HL-60/S4 (cell line): ENCODE results near the gene IFRD2.

Experiments
- in situ Hi-C: fragments of 300-500 bp; cut with MboI; formaldehyde crosslinking; loops from 2 replicates; pipeline ENCODE4 v1.14.3; 2022; ENCODE audit warnings: low sequenced_read_pairs

Gene IFRD2, protein sequence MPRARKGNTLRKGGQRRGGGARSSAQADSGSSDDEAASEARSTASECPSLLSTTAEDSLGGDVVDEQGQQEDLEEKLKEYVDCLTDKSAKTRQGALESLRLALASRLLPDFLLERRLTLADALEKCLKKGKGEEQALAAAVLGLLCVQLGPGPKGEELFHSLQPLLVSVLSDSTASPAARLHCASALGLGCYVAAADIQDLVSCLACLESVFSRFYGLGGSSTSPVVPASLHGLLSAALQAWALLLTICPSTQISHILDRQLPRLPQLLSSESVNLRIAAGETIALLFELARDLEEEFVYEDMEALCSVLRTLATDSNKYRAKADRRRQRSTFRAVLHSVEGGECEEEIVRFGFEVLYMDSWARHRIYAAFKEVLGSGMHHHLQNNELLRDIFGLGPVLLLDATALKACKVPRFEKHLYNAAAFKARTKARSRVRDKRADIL

DNA sequence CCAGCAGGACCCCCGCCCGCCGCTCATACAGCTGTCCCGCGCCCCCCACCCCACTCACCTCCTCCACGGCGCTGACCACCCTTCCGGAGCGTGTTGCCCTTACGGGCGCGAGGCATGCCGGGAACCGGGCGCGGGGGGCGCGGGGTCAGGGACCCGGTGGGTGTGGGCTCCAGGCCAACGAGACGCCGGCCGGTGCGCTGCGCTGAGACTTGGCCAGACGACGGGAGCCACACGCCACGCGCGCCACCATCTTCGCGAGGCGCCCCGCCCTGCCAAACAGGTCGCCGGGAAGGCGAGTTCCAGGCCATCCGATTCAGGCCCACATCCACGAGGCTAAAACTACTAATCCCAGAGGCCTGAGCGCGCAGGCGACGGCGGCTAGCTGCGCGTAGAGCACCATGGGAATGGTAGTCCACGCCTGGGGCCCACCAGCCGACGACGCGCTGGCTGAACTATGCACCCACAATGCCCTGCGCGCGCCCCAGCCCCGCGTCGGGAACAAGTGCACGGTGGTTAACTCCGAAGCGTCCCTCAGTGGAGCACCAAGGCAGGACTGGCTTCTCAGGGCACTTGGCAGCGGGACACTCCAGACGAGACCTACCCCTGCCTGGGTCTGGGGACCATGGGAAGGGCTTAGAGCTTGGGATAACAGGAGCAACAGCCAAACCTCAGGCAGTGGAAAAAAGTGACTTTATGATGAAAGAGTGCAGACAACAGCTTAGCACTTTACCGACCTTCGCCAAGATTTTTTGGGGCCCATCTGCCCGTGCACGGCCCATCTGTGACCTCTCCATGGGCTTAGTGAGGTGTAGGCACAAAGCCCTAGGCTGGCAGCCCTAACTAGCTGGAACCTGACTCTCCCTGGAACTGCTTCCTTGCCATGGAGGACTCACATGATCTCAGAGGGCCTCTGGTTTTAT, at the start of gene IFRD2:
Gene IFRD2, minus strand, starts transcription at position 271 of the 920 bp plus-strand sequence. Its CDS starts 155 bp downstream, at position 116.
- in situ Hi-C loops, result no loop called here

DNA sequence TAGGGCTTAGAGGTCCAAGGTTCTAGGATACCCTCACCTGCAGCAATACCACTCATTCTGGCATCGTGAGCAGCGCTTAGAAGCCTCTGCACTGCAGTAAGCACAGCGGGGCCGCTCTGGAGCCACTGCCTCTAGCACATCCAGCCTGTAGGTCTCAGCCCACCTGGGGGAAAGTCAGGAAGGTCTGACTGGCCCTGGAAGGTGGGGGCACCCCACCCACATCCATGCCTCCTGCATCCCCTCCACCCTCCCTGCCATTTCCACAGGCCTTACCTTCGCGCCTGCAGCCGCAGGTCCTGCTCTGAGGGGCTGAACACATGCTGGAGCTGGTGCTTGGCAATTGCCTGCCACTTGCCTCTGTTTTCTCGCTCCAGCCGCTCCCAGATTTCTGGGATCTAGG, 49.3 kb upstream of the IFRD2 start:
- in situ Hi-C loops, result no loop called here

DNA sequence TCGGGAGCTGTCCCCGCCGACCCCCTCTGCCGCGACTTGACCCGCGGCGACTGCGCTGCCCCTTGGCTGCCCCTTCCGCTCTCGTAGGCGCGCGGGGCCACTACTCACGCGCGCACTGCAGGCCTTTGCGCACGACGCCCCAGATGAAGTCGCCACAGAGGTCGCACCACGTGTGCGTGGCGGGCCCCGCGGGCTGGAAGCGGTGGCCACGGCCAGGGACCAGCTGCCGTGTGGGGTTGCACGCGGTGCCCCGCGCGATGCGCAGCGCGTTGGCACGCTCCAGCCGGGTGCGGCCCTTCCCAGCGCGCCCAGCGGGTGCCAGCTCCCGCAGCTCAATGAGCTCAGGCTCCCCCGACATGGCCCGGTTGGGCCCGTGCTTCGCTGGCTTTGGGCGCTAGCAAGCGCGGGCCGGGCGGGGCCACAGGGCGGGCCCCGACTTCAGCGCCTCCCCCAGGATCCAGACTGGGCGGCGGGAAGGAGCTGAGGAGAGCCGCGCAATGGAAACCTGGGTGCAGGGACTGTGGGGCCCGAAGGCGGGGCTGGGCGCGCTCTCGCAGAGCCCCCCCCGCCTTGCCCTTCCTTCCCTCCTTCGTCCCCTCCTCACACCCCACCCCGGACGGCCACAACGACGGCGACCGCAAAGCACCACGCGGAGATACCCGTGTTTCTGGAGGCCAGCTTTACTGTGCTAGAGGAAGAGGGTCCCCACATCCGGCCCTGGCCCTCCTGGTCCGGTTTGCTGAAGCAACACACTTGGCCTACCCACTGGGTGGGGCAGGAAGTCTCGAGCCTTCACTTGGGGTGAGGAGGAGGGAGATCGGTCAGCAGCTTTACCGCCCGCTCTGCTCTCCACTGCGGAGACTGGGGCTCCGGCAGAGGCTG, 48.5 kb upstream of the IFRD2 start, which contains the start of gene RASSF1:
Gene RASSF1, minus strand, starts transcription at position 389 of the 882 bp plus-strand sequence. Its CDS starts 31 bp downstream, at position 358.
- in situ Hi-C loops, result no loop called here

DNA sequence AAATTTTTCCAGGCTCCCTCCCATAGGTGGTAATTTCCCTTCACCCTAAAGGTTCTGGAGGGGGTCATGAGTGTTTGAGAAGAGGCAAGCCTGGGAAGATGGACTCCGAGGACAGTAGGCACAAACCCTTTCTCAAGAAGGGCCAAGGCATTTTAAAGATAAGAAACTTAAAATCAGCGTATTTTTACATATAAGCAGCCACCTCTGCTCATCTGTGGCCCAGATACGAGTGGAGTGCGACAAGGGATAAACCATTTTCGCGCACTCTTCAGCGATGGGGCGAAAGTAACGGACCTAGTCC, 47.9 kb upstream of the IFRD2 start:
- in situ Hi-C loops, result no loop called here

DNA sequence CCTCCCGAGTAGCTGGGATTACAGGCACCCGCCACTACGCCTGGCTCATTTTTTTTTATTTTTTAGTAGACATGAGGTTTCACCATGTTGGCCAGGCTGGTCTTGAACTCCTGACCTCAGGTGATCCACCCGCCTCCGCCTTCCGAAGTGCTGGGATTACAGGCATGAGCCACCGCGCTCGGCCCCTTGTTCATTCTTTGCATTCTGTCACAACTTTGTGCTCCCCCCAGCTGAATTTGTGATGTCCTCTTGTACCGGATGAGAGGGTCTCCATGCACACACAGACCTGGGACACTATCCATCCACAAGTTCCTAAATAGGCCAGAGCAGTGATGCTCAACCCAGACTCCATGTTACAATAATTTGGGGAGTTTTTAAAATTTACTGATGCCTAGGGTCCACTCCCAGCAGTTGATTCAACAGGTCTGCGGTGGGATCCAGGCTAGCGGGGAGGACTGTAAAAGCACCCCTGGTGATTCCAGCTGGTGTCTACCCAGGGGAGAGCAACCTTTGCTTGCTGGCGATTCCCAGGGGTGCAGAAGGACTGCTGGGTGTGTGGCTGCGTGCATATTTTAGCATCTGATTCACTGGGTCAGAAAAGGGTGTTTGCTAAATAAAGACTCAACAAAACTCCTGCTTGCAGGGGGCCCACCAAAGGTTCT, 47.4 kb upstream of the IFRD2 start:
- in situ Hi-C loops, result no loop called here

DNA sequence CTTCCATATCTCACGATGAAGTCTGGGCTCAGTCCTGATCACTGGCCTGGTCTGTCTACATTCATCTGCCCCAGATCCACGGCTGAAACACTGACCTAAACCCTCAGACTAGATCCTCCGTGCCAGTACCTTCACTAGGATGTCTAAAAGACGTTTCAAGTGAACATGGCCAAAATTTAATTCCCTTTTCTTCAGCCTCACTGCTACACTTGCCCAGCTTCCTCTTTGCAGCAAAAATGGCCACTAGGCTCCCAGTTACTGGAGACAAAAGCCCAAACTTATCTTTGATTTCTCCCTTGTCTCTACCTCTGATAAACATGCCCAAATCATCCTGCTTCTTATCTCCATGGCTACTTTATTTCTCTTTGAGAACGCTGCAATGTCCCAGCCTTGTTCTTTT, 46.7 kb upstream of the IFRD2 start:
- in situ Hi-C loops, result no loop called here

DNA sequence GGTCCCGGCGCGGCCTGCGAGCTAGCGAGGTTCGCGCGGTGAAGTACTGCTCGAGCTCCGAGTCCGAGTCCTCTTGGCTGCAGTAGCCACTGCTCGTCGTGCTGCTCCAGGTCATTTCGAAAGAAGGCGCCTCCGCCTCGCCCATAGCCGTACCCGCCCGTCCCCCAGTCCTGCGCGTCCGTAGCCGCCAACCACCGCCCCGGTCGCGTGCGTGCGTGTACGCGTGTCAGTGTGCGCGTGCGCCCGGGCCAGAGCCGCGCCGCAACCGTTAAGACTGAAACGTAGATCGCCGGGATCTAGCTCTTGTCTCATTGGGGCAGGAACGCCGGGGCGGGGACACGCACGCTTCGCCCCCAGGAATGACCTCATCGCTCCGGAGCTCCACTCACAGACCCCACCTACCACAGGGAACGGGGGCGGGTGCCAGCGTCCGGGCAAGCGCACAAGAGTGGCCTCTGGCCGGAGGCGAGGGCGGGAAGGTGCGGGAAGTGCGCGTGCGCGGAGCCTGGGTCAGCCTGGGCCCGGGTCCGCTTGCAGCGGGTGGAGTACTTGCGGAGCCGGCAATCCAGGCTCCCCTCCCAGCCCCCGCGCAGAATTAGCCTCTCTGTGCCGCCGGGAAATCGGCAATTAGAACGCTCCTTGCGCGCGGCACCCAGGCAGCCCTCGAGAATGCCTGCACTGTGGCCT, 45.1 kb upstream of the IFRD2 start:
- in situ Hi-C loops, result no loop called here

DNA sequence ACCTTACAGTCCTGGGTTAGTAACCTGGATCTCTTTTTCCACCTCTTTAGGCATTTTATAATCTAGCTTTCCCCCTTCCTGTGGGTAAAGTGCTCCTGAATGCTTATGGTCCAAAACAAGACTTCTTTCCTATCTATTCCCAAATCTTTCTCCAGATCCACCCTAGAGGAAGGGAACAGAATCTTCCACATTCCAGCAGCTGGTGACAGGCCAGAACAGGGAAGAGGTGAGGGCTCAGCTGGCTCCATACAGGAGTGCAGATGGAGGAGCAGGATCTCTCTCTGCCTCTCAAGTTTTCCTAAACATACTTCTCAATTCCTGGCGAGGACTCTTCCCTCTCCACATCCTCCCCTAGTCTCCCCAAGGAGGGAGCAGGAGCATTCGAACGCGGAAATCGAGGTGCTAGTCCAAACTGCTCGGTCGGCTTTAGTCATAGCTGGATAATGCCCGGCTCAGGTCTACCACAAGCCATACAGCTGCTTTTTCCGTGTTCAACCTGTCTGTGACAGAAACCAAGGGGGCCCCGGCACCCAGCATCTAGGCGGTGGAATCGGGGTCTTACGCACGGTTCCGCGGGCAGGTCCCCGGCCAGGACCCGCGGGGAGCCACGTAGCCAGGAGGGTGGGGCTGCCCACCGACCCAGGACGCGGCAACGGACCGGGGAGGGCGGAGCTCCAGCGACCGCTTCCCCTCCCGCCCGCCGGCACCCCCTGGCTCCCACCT, 44.4 kb upstream of the IFRD2 start:
- in situ Hi-C loops, result no loop called here

DNA sequence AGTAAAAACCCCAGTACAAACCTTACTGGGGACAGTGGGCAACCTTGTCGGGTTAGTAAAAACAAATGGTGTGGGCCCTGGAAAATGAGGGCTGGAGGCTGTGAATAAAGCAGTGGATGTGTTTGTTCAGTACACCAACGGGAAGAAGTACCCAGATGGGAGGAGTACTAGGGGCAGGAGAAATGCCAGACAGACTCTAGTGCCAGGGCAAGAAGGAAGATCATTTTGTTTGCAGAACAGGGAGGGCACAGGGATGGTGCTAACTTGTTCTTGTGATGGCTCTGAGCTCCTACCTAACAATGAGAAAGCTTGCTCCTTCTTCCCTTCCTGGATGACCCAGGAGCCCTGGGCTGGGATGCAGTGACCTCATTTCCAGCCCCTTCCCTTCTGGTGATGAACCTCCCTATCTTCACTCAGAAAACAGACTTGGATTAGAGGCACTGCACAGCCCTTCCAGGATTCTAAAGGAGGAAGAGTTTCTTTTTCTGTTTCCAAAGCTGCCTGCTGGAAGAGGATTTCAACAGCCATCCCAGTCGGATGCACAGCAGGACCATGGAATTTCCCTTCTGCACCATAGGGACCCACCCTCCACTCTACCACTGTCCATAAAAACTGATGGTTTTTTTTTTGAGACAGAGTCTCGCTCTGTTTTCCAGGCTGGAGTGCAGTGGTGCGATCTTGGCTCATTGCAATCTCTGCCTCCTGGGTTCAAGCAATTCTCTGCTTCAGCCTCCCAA, 42.3 kb upstream of the IFRD2 start:
- in situ Hi-C loops, result no loop called here

DNA sequence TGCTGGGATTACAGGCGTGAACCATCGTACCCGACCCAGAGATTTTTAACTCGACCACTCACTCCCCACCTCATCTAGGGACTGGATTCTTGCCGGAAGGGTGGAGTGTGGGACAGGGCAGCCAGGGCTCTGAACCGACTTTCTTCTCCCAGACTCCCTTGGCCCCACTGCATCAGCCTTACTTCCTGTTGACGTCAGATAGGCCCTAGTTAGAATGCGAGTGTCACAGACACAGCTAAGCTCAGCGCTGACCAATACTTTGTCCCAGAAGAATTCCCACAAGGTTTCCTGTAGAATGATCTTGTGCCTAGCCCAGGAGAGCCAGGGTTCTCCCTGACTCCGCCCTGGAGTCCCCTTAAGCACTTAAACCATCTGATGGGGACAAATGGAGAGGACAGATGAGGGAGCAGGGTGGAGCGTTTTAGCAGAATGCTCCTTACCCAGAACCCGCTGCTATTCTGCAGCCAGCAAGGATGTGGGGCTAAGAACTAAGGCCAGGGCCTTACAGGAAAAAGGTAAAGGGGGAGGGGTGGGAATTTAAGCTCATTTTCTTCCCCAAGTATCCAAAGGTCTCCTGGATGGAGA, 41.6 kb upstream of the IFRD2 start:
- in situ Hi-C loops, result no loop called here

DNA sequence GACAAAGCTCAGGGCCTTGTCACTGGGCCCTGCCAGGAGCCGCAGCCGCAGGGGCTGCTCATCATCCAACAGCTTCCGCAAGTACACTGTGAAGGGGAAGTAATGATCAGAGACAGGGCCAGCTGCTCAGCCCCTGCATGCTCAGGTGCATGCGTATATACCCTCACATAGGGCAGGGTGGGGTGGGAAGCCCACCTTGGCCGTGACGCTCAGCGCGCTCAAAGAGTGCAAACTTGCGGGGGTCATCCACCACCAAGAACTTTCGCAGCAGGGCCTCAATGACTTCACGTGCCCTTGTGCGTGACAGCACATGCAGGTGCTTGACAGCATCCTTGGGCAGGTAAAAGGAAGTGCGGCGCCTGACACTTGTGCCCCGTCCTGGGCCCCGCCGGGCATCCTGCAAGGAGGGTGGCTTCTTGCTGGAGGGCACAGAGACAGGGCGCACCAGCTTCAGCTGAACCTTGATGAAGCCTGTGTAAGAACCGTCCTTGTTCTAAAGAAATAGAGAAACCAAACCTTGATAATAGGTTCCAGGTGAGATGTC, 39.2 kb upstream of the IFRD2 start:
- in situ Hi-C loops, result no loop called here

DNA sequence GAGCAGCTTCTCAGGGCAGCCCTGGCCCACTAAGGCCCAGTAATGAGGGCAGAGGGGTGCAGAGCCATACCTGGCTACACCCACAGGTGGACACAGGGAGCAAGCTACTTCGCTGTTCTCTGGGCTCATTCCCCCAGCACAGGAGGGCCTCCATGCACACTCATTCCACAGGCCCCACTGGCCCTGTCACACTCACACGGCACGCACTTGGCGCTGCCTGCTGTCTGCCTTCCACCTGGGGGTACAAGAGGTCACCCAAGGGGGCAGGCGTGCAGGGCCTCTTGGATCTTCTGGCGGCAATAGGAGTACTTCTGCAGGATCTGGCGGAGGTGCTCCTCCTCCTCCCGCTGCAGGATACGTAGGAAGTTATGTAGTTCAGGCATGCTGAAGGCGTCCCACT, 38.1 kb upstream of the IFRD2 start:
- in situ Hi-C loops, result no loop called here

DNA sequence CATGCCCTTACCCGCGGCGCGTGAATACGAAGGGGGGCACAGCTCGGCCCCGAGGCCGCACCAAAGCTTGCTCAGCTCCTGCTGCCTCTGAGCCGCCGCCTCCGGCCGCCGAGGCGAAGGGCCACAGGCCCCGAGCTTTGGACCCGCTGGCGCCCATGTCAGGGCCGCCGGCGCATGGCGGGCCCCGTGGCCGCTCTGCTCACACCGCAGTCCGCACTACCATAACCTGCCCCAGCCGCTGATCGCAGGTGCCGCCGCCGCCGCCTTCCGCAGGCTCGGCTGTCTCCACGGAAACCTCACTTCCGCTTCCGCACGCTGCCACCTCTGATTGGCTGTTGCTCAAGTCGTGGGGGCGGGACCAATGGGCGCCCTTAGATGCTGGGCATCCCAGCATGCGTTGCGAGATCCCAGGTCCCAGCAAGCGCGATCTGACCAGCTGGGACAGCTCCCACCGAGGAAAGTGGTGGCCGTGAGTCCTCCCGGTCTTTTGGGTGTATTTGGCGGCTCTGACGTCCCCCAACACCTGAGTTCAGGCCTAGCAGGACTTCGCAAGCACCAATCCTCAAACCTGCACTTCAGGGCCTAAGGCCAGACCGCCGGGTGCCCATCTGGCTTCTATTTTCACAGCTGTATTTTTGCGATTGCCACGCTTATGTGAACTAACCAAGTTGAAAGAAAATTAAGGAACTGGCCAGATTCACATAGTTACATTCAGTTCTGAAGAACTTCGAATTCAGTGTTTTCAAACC, 35.9 kb upstream of the IFRD2 start, which contains the start of gene TUSC2:
Gene TUSC2, minus strand, starts transcription at position 281 of the 749 bp plus-strand sequence. Its CDS starts 124 bp downstream, at position 157.
- in situ Hi-C loops, result no loop called here

DNA sequence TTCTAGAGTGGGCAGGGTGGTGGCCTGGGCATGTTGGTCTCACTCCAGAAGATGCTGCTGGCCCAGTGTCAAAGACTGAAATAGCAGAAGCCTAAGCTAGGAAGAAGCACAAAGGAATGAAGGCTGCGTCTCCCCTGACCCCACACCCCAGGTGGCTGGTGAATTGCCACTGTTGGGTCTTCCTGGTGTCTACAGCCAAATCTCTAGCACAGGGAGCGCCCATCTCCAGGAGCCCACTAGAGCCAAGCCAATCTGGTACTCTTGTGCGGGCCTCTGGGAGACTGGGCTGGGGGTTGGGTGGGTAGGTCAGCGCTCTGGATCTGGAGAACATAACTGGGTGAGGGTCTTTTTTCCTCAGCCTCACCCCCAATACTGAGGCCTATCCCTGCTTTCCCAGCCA, 34.9 kb upstream of the IFRD2 start:
- in situ Hi-C loops, result no loop called here

DNA sequence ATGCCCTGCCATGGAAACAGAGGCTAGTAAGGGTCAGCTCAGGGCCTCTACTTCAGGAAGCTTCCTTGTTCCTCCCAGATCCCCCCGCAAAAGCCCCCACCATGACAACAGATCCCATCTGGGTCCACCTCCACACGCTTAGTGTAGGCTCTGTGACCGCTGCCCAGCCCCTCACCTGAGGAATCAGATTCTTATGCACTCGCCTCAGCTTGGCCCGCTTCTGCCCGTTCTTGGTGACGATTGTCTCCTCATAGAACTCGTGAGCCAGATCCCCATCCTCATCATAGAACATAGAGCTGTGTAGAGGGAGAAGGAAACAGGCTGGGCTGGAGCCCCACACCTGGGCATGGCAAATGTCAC, 33.9 kb upstream of the IFRD2 start:
- in situ Hi-C loops, result no loop called here

DNA sequence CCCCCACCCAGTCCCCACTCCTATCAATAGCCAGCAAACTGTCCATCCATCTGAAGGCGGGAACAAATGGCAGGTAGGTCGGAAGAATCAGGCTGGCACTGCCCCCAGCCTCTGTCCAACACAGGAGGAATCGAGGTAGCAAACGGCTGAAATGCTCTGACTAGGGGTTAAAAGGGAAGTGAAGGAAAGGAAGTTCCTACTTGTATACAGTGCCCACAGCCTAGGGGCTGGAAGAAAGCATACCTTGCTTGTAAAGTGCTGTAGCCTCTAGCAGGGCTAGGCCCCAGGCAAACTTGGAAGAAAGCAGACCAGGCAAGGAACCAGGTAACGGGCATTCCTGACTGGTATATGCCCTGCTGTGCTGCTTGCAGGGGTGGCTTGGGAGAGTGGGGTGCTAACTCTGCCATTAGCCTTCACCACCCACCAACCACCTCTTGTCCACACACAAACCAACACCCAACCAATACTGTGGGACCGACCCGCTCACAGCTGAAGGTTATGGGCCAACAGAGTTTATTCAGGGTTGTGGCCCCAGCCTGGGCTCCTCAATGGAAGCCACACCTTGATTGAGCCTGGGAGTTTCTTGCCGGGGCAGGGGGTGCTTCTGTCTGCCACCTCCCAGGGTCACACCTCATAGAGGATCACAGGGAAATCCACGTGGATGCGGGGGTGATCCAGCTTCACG, 33.4 kb upstream of the IFRD2 start:
- in situ Hi-C loops, result no loop called here

DNA sequence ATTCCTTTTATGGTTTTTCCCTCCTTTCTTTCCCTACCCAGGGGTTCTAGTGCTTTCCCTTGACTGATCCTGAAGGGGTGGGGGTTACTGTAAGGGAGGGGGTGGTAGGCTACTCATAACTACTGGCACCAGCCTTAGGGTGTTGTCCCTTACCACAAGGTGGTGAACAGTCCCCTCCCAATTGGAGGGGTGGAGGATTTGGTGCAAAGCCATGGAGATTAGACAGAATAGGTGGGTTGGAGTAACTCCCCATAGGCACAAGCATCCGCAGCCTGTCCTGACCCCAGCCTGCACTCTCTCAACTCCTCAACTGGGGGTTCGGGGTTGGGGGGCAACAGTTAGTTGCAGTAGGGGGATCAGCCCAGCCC, 32.9 kb upstream of the IFRD2 start:
- in situ Hi-C loops, result no loop called here
